MG63 (cell line): Measurements from ENCODE around the gene POLR1H. TPM values are rescaled to one million over a fixed set of nuclear protein-coding genes. Genes with fewer than 3 reads are reported as not detected.

Experiments used
- DNase-seq: peaks from one replicate; pipeline ENCODE4 v3.0.0-alpha.2; 2020
- H3K27me3 ChIP-seq: fragments of 250-450 bp; sonication (Bioruptor Pico); 2 replicates; pipeline ENCODE4 v1.5.1; 2020; ENCODE audit warnings: mild to moderate bottlenecking, moderate library complexity
- H3K36me3 ChIP-seq: fragments of 250-450 bp; sonication (Bioruptor Pico); 2 replicates; pipeline ENCODE4 v1.5.1; 2020; ENCODE audit warnings: mild to moderate bottlenecking, moderate library complexity
- H3K4me3 ChIP-seq: fragments of 250-450 bp; sonication (Bioruptor Pico); 2 replicates; pipeline ENCODE4 v1.5.1; 2020; ENCODE audit warnings: mild to moderate bottlenecking, moderate library complexity
- H3K9me3 ChIP-seq: fragments of 250-450 bp; sonication (Bioruptor Pico); 2 replicates; pipeline ENCODE4 v1.5.1; 2020; ENCODE audit warnings: mild to moderate bottlenecking, moderate library complexity
- total RNA-seq: library from RNA; depleted of rRNA; stranded (reverse); fragments of >200 nt; shearing (Covaris generic); gene quantifications from 2 replicates; pipeline ENCODE4 v1.2.3, GENCODE V29; 2014; ENCODE audit warnings: low replicate concordance

The POLR1H gene
- total RNA-seq, 1 experiment from 2014 or later = 32.9 TPM

DNA sequence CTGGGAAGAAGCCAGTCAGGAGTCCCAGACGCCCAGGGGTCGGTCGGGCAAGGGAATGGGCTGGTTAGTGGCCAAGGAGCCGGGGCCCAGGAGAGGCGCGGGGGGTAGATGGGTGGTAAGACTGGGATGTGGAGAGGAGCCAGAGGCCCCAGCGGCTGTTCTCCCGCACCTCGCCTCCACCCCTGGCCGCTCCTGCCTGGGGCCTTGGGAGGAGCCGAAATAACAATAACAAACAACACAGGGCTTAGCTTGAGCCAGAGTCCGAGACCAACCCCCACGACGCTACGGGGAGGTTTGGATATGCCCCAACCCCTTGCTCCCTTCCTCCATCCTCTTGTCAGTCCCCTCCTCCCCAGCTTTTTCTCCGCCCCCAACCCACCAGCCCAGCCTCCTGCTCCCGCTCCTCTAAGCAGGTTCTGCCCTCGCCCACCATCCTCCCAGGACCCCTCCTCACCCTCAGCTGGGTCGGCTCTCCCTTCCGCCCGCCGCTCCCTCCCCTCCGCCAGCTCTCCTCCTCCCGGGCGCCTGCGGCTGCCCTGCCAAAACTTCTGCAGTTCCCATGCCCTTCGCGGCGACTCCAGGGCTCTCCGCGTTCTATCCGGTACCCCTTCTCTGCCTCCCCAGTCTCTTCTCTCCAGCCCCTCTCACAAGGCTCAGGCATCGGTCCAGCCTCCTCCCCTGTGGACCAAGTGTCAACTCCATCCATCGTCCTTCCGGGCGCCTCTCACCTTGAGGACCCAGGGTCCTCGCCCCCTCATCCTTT lies 13.4 kb downstream of the POLR1H start:
- H3K9me3 ChIP-seq = no peaks in the 10 kb centered on the region
- no peaks in the 10 kb centered on the region for H3K27me3 ChIP-seq
- H3K4me3 ChIP-seq = no peak overlapping the region
- H3K36me3 ChIP-seq = no peaks in the 10 kb centered on the region
- no peak for DNase-seq

DNA sequence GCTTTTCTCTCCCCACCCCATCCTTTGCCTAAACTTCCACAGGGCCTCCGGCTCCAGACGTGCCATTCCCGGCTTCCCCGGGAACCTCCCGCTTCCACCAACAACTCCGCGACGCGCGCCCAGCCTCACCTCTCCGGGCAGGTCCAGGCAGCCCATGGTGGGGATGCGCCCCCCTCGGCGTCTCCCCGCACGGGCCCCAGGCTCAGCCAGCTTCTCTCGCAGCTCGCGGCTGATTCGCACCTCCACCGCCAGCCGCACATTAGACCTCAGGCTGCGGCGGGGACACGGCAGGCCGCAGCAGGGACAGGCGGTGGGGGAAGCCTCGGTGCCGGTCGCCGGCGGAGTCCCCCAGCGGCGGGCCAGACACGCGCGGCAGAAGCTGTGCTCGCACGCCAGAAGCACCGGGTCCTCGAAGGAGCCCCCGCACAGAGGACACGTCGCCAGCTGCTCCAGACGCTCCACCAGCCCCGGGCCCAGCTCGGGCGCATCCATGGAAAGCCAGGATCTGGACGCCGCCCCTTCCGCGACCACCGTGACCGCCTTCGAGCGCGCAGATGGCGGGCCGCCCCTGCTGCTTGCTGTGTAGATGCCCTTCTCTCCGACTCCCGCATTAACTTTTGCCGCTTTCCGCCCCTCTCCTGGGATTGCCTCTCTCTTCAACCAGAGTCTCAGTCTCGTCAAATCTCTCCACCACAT lies 14.2 kb downstream of the POLR1H start, which contains the start of gene RNF39:
TSS of gene RNF39 (minus strand) at position 676 of the 696 bp plus-strand sequence. CDS start at position 492, 184 bp downstream.
- DNase-seq = no peak
- Histone ChIP-seq H3K9me3 (no peaks in the 10 kb centered on the region), H3K4me3 (no peak within 1 kb of the TSS), H3K36me3 (no peaks in the 10 kb centered on the region), H3K27me3 (no peaks in the 10 kb centered on the region)

DNA sequence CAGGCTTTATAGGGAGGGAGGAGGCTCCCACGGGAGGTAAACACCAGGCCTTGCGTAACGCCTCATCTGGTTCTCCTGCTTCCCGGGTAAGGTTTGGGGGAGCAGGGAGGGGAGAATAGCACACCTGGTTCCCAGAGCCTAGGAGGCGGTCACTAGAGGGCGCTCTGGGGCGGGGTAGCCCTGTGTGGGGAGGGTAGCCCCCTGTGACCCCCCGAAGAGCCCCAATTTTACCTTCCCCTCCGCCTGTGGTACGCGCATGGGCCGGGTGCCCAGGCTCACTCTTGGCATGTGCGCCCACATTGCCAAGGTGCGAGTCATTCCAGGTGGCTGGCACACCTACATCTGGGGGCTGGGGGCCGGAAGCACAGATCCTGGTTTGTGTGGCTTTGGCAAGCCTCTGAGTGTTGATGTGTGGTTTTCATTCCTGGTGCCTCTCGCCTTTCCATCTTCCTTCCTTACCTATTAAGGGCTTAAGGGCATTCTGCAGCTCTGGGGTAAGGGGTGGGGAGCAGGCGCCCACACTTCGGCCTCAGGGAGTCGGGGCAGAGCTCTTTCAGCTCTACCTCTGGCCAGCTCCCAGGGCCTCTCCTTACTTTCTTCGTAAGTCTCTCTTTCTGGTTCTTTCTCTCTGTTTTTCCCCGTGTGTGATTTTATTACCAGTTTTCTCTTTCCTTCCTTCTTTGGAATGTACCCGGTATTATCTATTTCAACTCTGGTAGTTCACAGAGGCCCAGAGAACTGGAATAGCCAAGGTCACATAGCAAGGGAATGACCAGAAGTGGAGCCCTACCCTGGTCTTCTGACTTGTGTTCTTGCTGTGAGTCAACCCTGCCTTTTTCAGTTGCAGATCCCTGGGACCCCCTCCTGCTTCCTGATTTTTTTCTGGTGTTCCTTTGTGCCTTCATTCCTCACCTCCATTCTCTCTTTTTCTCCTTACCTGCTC lies 15.0 kb downstream of the POLR1H start:
- H3K9me3 ChIP-seq = no peaks in the 10 kb centered on the region
- H3K4me3 ChIP-seq = no peak overlapping the region
- DNase-seq = no peak
- no peaks in the 10 kb centered on the region for H3K36me3 ChIP-seq
- H3K27me3 ChIP-seq = no peaks in the 10 kb centered on the region

DNA sequence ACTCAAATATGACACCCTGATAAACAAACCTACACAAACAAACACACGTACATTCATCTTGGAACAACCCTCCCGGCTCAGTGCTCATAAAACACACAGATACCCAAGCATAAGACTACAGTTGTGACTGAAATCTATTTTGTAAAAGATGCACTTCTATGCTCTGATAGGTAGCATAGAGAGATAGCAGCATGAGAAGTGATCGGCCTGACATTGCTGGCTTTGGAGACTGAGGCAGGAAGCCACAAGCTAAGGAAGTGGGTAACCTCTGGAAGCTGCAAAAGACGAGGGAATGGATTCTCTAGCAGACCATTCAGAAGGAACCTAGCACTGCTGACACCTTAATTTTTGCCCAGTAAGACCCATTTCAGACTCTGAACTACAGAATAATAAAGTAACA lies 16.2 kb downstream of the POLR1H start:
- H3K27me3 ChIP-seq = no peaks in the 10 kb centered on the region
- no peak for DNase-seq
- no peaks in the 10 kb centered on the region for H3K9me3 ChIP-seq
- no peak overlapping the region for H3K4me3 ChIP-seq
- H3K36me3 ChIP-seq = no peaks in the 10 kb centered on the region

DNA sequence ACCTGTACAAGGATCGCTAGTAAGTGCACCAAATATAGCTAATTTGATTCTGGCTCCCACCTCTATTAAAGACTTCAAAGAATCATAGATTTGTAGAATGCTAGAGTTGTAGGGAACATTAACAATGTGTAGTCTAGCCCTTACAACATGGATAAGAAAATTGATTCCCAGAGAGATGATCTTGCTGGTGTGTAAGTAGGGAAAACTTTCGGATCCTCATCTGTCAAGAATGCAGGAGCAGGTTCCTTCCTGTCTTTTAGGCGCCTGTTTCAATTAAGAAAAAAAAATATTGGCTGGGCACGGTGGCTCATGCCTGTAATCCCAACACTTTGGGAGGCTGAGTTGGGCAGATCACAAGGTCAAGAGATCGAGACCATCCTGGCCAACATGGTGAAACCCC lies 26.8 kb downstream of the POLR1H start:
- no peak for DNase-seq
- no peaks in the 10 kb centered on the region for H3K9me3 ChIP-seq
- H3K36me3 ChIP-seq = no peaks in the 10 kb centered on the region

DNA sequence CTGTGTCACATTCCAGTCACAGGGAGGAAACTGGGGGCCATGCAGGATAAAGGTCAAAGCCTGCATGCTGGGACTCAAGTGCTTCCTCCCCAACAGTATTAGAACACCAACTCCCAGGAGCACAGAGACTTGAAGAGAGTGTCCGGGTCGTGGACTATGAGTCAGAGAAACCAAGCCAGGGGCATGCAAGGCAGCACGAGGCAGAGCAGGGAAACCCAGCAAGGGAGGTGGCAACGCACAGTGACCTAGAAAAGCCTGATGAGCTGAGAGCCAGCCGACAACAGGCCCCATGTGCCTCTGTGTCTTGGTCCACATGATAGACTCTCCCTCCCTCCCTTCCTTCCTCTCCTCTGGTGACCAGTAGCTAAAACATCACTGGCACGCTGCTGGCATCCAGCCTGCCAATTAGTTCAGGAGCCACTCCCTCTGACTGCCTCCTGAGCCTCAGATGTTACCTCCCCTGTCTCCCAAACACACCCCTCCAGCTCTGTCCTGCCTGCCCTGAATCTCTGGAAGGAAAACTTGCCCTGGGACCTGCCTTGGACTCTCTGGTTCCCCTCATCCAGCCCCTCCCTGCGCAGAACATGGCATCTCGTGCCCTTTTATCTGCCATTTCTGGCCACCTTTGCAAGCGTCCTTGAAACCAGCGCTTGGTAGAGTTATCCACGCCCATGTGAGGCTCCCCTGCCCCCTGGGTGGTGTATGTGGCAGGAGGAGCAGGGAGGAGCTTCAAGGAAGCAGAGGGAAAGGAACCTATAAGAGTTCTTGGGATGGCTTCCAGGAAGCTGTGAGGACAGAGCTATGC lies 30.7 kb downstream of the POLR1H start:
- H3K9me3 ChIP-seq = no peaks in the 10 kb centered on the region
- H3K27me3 ChIP-seq = no peaks in the 10 kb centered on the region
- no peaks in the 10 kb centered on the region for H3K36me3 ChIP-seq
- no peak overlapping the region for H3K4me3 ChIP-seq
- DNase-seq = peak; percentile 84

More for the DNA sequence above, 26.8 kb downstream of the POLR1H start:
- Histone ChIP-seq H3K27me3 (no peaks in the 10 kb centered on the region), H3K4me3 (no peak overlapping the region)

DNA sequence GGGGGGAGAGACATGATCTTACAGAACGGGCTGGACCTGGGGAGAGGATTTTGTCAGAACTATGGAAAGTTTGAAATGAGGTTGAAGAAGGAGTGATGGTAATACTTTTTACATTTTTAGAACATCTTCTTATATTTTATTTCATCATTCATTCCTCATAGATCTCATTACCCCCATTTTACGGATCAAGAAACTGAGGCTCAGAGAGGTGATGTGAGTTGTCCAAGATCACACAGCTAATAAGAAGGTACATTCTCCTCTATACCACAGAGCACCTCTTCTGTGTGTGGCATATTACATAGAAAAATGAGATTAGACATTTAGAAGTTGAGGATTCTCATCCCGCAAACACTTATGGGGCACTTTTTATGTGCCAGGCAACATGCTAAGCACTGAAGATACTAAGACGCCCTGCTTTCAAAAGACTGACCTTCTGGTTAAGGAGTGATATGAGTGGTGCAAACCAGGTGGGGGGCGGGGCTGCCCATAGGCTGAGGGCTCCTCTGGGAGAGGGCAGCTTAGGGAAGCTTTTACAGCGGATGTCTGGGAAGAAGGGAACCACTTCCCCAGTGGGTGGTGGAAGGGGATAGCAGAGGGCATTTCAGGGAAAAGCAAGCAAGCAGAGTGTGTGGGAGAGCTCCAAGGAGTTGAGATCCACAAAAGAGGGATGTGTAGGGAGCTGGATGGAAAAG lies 31.9 kb downstream of the POLR1H start:
- DNase-seq = no peak
- Histone ChIP-seq H3K9me3 (no peaks in the 10 kb centered on the region), H3K36me3 (no peaks in the 10 kb centered on the region)

DNA sequence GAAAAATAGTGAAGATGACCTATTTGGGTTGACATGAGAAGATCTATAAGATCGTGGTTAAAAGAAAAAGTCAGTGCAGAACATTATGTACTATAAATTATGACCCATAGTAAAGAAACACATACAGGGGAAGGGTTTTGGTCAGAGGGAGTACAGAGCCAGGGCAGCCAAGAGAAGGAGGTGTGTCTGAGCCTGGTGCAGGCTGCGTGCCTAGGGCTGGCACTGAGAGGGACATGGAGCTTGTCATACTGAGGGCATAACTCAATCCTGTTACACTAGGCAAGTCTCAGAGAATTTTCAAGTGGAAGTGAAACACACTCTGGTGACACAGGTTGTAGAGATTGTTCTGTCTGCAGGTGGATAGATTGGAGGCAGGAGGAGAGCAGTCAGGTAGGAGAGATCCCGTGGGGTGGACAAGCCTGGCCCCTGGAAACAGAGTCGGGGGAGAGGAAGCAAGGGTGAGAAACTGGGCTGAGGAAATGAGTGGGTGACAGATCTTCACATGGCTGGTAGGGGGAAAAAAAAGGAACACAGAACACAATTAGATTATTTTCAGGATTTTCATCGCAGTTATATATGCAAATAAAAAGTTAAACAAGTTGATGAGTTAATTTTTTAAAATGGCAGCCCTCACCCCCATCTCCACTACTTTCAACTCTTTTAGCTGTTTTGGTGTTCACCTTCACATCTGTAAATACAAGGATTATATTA lies 33.0 kb downstream of the POLR1H start:
- no peak overlapping the region for H3K4me3 ChIP-seq
- H3K9me3 ChIP-seq = no peaks in the 10 kb centered on the region
- H3K36me3 ChIP-seq = no peaks in the 10 kb centered on the region
- DNase-seq = no peak
- H3K27me3 ChIP-seq = no peaks in the 10 kb centered on the region

More for the DNA sequence above, 31.9 kb downstream of the POLR1H start:
- Histone ChIP-seq H3K4me3 (no peak overlapping the region), H3K27me3 (no peaks in the 10 kb centered on the region)

DNA sequence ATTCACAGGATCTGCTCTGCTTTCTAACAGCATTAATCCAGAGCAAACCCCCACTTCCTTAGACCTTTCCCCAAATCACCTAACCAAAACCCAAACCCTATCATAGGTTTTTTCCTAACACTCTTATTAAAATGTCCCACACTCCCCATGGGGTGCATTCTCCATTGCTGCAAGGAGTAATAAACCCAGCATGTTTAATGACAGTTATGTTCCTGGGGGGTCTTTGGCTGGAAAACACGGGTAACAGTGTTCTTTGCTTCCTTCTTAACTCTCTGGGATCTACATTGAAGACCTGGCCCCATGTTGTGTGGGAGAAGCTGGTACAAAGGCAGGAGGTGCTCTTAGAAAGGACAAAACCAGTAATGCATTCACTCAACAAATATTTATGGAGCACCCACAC lies 35.8 kb downstream of the POLR1H start:
- Histone ChIP-seq H3K27me3 (peaks cover 2% of the 10 kb centered on the region; the same call in 1 of the 2 replicates), H3K36me3 (no peaks in the 10 kb centered on the region), H3K4me3 (no peak overlapping the region), H3K9me3 (no peaks in the 10 kb centered on the region)
- no peak for DNase-seq

DNA sequence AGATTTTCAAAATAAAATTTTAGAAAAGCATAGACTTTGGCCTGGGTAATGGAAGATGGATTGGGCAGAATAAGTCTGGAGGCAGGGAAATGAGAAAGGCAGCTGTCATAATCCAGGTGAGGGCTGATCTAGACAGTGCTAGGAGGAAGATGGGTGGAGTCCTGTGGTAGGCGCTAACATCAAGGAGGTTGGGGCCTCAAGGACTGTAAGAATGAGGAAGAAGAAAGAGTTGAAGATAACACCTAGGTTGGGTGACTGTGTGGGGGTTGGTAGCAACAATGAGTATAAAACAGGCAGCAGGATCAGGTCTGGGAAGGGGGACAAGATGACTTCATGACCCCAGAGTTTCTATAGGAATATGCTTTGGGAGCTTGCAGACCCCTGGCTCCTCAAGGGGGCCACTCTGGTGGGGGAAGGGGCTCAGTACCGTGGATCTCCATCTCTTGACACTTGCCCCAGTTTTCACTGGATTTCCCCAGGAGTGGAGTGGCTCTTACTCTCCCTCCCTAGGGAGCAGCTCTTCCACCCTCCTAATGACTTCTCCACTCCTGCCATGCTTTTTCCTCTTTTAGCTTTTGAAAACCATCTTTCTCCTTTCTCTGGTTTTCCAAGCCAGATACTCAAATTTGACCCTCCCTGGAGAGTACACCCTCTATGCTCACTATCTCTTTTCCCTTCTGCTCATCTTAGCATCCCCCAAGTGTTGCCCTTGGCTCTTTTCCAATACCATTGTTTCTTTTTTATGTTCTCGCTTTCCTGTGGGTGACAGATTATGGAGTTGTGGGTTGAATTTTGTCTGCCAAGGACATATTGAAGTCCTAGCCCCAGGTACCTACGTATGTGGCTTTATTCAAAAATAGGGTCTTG lies 37.1 kb downstream of the POLR1H start:
- Histone ChIP-seq H3K4me3 (no peak overlapping the region), H3K9me3 (no peaks in the 10 kb centered on the region), H3K36me3 (no peaks in the 10 kb centered on the region), H3K27me3 (peaks cover 2% of the 10 kb centered on the region; the same call in 1 of the 2 replicates)
- DNase-seq = no peak

DNA sequence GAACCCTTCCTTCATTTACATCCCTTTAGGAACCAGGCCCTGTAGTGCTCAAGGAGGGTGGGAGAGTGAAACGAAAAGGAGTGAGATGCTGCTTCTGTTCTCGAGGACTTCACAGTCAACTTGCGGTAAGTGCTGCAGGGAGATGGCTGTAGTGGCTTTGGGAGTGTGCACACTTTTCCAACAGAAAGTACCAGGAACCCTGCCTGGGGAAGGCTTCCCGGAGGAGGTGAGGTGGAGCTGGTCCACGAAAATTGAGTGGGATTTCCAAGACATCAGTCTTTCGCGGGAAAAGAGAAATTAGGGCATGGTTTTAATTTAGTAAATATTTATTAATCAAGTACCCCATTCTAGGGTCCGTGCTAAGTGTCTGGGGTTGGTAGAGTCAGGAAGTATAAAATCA lies 39.1 kb downstream of the POLR1H start:
- H3K36me3 ChIP-seq = no peaks in the 10 kb centered on the region
- no peak for DNase-seq
- H3K27me3 ChIP-seq = peaks cover 2% of the 10 kb centered on the region; the same call in 1 of the 2 replicates
- H3K4me3 ChIP-seq = no peak overlapping the region
- H3K9me3 ChIP-seq = no peaks in the 10 kb centered on the region

DNA sequence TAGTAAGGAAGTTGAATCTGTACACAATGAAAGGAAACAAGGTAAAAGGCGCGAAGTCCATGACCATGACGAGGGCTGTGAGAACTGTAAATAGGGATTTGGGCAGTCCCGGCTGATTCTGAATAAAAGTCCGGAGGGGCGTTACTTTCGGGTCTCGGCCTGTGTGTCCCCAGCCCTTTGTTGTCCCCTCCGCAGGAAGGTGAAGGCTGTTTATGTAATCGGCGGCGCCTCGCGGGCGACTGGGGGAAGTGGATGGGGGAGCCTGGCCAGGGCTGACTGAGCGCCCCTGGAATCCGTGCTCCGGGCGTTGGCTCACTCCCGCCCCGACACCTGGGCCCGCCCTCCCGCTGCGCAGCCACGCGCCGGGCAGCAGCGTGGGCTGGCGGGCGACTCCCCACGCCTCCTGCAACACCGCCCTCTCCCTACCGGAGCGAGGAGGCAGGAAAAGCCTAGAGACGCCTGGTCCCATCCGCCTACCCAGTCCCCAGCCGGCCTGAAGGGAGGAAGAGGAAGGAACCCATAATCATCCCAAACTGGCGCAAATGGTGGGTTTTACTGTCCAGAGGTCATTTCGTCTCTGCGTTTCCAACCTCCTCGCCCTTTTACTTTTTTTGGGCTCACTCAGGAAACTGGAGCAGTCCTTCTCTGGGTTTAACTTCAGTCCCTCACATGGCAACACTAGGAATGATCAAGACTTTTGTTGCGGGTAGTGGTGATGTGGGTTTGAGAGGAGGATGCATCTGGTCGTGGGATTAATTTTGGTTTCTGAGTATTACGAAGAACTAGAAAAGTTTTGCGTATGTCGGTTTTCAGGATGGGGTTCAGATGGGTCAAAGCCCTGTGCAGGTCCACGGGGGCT lies 39.7 kb downstream of the POLR1H start:
- no peak for DNase-seq
- H3K36me3 ChIP-seq = no peaks in the 10 kb centered on the region
- peaks cover 2% of the 10 kb centered on the region; the same call in 1 of the 2 replicates for H3K27me3 ChIP-seq
- no peak overlapping the region for H3K4me3 ChIP-seq
- H3K9me3 ChIP-seq = no peaks in the 10 kb centered on the region
